ENCODE results near the gene ZNF830.
A peak's percentile ranks its signal among the peaks of the same experiment; 100 is the strongest.
"Not testable (repeated sequence)": the region's sequence is repeated elsewhere in the genome, so short reads cannot be mapped to it uniquely, and the experiment has no call there.

ZNF830 gene

DNA sequence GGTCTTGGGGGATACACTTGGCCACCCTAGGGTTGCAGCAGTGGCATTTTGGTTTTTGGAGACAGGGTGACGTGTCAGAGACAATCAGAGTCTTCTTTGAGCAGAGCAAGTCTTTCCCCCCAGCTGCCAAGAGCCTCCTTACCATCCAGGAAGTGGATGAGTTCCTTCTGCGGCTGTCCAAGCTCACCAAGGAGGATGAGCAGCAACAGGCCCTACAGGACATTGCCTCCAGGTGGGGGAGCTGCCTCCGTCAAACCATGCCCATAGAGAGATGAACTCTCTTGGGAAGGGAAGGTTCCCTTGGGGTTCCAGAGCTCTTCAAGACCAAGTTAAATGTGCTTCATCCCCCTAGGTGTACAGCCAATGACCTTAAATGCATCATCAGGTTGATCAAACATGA lies 30.3 kb downstream of the ZNF830 start:
- no peak for DNase-seq (ENCODE audit: low spot score)

DNA sequence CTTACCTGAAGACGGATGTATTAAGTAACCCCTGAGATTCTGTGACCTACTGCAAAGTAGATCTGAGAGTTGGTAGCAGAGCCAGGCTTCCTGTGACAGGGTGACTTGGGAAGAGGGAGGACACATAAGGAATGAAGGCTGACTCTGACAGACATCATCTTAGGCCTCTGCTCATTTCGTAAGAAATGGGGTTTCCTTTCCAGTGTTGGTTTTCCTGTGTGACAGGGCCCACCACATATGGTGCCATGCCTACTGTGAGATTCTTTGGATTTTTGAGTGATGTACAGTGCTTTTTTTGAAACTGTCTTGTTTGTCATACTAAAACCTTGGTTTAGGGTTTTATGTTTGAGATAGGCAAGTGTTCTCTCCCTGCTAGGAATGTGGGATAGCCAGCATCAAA lies 31.7 kb downstream of the ZNF830 start:
- DNase-seq (ENCODE audit: low spot score) = no peak

DNA sequence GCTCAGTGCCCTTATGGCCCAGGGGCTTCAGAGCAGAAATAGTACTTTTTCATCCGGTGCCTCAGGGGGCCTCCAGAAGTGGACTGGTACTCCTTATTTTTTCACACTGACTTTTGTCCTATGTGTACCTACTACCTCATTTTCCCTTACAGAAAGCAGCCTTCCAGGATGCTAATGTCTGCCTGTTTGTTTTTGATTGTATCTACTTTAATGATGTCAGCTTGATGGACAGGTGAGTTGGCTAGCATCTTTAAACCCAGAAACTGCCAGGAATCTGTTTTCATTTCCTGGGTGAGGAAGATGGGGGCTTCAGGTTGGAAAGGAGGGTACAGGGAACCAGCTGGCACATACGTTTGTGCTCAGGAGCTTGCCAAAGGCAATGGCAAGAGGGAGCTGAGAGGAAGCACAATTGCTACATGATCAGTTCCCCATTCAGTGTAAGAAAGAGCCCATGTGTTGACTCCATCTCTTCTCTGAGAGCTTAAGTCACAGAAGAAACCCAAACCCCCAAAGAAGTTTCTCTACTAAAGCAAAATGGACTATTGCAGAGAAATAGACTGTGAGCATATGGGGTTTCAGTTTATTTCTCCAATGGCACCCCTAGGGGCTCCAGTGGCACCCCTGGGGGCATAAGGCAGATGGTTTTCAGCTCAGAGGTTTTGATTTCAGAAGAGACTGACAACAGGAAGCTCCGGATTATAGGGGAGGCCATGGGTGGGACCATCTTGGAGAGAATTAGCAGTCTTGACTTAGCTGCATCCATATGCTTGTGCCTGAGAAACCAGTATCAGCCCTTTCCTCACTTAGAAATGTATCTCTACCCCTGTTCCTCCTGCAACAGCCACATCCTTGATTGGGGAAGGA lies 35.3 kb downstream of the ZNF830 start:
- no peak for DNase-seq (ENCODE audit: low spot score)

- no peak for DNase-seq (ENCODE audit: low spot score)
Measured at GRCh38 chr17:34997355-34997862, 36.1 kb downstream of the ZNF830 start.

DNA sequence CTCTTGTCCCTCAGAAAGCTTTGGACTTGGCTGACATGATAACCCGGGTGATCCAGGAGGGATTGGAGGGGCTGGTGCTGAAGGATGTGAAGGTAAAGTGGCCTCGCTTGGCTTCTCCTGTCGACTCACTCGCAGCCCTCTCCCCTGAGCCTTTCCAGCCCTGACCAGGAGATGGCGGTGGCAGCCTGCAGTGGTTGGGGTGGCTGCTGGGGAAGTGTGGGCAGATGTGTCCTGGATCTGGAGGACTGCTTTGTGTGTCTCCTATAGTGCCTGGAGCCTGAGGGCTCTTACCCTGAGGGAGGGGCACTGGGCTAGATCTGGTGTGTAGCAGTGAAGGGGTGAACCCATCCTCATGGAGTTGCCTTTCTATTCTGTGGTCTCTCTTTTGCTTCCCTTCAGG lies 36.9 kb downstream of the ZNF830 start:
- peak; percentile 96 for DNase-seq (ENCODE audit: low spot score)

- DNase-seq (ENCODE audit: low spot score) = peak; percentile 74
Measured at GRCh38 chr17:34999456-34999855, 38.1 kb downstream of the ZNF830 start.

DNA sequence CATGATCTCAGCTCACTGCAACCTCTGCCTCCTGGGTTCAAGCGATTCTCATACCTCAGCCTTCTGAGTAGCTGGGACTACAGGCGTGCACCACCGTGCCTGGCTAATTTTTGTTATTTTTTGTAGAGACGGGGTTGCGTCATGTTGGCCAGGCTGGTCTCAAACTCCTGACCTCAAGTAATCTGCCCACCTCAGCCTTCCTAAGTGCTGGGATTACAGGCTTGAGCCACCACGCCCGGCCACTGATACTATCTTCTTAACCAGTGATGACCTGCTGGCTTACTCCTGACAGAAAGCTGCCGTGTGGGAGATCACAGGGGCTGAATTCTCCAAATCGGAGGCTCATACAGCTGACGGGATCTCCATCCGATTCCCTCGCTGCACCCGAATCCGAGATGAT lies 39.6 kb downstream of the ZNF830 start:
- not testable (repeated sequence) for DNase-seq (ENCODE audit: low spot score)

DNA sequence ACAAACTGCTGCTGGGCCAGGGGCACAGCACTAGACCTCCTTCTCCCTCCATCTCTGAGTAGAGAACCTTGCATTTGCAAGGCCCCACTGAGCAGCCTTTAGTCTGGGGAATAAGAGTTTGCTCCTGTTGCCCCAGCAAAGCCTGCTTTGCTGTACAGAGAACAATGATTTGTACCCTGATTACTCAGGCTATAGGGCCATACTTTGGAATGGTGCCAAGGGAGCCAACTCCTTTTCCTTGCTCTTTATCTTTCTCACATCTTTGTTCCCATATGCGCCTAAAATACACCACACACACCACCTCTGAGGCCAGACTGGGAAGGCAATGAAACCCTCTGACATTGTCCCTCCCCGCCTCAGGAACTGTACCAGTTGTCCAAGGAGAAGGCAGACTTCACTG lies 40.2 kb downstream of the ZNF830 start:
- DNase-seq (ENCODE audit: low spot score) = no peak

GRCh38 chr17:35002876-35003551 lies 41.7 kb downstream of the ZNF830 start:
- DNase-seq (ENCODE audit: low spot score) = no peak

DNA sequence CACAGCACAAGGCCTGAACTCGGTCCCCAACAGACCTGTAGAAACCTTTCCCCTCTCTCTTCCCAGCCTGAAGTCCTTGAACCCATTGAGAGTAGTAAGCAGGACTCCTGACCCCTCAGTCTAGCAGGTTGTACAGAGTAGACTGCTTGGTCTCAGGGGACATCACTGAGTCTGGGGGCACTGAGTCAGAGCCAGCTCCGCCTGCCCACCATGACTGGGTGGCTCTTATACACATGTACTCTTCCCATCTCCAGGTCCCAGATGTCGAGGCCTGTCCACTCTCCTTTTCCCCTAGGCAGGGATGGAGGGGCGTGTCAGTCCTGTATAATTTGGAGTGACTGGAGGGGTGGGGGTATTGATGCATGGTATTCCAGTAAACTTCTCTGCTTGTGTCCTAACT lies 42.4 kb downstream of the ZNF830 start:
- no peak for DNase-seq (ENCODE audit: low spot score)

- no peak for DNase-seq (ENCODE audit: low spot score)
Measured at GRCh38 chr17:35006345-35006744, 45.0 kb downstream of the ZNF830 start.

DNA sequence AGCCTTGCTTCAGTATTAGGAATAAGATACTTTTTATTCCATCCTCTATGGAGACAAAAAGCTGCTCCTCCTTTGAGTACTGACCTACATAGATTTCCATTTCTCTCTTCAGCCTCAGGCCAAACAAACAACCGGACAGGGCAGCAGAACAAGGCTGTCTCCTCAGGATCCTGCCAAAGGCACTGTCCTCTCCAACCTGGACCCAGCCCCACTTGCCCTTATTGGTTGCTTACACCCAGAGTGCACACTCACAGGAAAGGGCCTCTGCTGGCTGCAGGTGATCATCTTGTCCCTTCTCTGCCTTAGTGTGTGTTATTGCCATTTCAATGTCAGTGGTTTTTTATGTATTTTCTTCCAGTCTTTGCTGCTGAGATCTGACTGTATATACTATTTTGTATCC lies 45.6 kb downstream of the ZNF830 start:
- DNase-seq (ENCODE audit: low spot score) = no peak

GRCh38 chr17:35010093-35010492 lies 48.8 kb downstream of the ZNF830 start:
- DNase-seq (ENCODE audit: low spot score) = no peak

DNA sequence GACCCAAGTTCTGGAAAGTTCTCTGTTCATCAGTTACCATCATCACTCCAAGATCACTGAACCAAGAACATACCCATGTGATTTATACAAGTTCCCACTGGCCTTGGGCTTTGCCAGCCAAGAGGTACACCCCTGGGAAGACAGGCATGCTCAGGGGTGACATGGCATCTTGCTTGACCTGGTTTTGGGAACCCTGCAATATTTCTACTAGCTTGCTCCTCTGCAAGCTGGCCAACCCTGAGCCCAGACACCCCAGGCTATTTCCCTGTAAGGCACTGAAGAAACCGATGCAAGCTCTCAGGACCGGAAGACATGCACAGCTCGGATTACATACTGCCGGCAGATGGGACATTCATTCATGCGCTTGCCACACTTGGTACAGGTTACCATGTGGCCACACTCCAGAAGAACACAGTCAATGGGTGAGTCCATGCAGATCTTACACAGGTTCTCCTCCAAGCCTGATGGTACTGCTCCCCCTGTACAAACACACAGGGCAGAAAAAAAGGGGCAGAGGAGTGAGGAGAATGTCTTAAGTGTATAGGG lies 50.4 kb downstream of the ZNF830 start:
- DNase-seq (ENCODE audit: low spot score) = no peak
